GM21786 (cell line): ENCODE measurements around the gene PLAC1.

Experiments used
- ATAC-seq: cut with Tn5 transposase; IDR thresholded peaks from one replicate; pipeline ENCODE4 v1.9.1; 2021; ENCODE audit not compliant: unreplicated experiment

The PLAC1 gene

DNA sequence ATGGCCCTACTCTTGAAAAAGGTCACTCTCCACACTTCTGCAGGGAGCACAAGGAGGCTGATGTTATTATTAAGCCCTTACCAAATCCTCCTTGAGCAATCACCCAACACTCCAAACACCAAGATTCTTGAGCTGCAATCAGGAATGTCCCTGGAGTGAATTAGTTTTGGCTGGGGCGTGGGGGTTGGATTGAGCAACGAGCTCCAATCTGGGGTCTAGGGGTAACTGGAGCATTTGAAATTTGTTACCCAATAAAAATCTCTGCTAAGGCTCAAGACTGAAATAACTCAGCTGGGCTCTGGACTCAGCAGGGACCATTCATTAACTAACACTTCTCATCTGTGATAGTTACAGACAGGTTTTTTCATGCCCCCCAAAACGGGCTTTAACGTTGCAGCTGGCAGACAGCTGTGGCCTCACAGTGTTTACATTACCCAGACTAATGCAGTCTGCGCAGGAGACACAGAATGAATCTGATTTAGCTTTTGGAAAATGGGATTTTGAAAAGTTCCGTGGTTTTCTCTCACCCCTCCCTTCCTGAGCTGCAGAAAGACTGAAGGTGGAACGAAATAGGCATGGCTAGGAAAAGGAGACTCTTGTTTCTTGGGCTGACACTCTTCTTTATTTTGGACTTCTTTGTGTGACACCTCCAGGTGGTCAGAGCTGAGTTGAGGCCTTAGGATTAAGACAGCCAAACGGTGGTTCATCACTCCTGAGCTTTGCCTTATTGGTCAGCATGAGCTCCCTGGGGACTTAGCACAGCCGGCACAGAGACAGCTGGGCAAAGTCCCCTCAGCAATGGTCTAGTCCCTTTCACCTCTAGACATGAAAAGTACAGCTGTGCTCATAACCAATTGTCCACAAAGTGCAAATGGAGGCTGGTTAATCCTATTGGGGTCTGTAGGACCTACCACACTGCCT, 26.6 kb downstream of the PLAC1 start:
- ATAC-seq, result peak; percentile 70

DNA sequence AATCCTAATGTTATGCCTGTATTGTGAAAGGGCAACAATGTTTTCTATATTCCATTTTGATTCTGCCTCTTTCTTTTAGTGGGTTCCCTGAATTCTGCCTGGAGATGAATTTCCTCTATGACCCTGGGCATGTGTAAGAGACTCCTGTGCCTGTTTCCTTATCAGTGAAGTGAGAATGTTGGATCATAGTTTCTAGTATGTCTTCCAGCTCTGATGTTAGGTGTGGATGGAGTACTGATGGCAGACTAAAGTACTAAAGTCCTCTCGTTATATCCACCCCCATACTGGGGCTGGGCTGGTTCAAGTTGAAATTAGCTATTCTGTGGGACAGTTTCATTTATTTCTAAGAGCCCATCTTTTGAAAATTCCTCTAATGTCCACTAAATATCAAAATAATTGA, 29.6 kb downstream of the PLAC1 start:
- no peak for ATAC-seq

DNA sequence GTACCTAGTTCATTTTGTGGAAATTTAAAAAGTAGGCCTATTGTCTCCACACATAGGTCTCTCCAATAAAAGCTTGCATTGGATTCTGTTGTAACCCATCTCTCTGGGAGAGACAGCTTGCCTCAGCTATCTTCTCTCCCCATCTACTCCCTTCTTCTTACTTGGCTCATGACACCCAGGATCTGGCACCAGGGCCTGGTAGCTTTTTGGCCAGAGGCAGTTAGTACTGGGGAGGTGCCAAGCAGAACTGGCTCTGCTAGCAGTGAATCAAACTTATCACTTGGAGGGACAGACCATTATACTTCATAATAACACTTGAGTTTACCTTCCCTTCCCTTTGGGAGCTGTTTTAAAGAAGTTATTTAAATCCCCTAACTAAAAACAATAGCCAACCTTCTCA, 31.8 kb downstream of the PLAC1 start:
- no peak for ATAC-seq

DNA sequence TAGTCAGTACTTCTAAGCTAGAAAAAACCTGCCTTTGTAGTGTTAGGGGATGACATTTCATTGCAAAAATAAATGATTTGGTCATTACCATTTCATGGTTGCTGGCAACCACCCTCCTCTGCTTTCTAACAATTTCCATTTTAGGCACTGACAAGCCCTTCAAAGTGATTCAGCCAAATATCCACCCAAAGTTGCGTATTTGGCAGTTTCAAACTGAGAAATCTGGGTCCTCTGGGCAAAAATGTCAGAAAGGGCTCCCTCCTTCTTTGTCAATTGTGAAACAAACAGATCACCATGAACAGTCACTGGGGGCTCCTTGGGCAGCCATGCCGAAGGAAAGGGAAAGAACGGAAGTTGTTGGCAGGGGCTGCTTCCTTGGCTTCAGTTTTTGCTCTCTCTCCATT, 33.0 kb downstream of the PLAC1 start:
- ATAC-seq, result no peak

DNA sequence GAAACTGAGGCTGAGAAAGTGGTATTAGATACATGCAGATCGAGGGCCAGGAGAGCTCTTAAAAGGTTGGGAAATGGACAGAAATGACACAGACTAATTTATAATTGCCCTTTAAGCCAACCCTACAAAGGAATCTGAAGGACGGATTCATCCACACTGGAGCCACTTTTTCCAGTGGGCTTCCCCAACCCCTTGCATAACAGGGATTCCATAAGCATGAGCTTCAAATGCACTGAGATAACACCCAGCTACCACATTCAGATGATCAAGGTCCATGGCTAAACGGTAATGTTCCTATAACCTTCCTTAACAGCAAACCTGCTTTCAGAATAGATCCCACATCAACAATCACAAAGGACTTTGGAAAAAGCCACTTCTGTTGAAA, 34.2 kb downstream of the PLAC1 start:
- ATAC-seq, result no peak

GRCh38 chrX:134623293-134624045, 34.8 kb downstream of the PLAC1 start:
- no peak for ATAC-seq

DNA sequence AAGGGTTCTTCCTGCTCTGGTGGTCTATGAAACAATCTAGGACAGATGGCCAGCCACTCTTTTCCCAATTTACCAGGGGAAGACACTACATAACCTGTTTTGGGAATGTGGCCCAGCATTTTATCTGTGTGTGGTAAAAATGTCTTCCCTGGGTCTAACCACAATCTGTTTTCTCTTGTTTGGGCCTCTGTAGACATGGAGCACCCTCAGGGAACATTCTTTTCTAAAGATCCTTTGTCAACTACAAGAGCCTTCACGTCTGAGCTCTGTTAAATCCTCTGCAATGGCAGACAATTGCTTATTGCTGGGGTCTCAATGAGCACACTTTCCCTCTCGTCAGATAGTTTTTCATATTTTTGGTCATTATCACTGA, 35.5 kb downstream of the PLAC1 start:
- ATAC-seq, result no peak

GRCh38 chrX:134622056-134622812, 36.0 kb downstream of the PLAC1 start:
- peak; percentile 88 for ATAC-seq

- ATAC-seq, result no peak
Observed at GRCh38 chrX:134619838-134620237, 38.4 kb downstream of the PLAC1 start.

- ATAC-seq, result no peak
Observed at GRCh38 chrX:134613396-134613795, 44.9 kb downstream of the PLAC1 start.

- no peak for ATAC-seq
Observed at GRCh38 chrX:134608153-134608552, 50.1 kb downstream of the PLAC1 start.

DNA sequence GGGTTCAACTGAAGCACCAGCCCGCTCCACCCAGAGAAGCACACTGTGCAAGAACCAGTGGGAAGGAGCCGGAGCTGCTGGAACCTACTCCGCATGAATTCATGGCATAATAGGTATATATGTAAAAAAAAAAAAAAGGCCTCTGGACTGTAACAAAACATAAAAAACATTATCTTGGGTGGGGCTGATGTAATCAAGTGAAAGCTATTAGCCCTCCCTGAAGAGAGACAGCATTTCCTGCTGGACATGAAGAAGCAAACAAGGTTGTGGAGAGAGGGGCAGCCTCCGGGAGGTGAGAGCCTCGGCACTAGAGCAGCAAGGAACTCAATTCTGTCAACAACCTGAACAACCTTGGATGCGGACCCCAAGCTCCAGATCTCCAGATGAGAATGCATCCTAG, 50.7 kb downstream of the PLAC1 start:
- no peak for ATAC-seq

- ATAC-seq, result no peak
Observed at GRCh38 chrX:134604701-134605311, 53.5 kb downstream of the PLAC1 start.

DNA sequence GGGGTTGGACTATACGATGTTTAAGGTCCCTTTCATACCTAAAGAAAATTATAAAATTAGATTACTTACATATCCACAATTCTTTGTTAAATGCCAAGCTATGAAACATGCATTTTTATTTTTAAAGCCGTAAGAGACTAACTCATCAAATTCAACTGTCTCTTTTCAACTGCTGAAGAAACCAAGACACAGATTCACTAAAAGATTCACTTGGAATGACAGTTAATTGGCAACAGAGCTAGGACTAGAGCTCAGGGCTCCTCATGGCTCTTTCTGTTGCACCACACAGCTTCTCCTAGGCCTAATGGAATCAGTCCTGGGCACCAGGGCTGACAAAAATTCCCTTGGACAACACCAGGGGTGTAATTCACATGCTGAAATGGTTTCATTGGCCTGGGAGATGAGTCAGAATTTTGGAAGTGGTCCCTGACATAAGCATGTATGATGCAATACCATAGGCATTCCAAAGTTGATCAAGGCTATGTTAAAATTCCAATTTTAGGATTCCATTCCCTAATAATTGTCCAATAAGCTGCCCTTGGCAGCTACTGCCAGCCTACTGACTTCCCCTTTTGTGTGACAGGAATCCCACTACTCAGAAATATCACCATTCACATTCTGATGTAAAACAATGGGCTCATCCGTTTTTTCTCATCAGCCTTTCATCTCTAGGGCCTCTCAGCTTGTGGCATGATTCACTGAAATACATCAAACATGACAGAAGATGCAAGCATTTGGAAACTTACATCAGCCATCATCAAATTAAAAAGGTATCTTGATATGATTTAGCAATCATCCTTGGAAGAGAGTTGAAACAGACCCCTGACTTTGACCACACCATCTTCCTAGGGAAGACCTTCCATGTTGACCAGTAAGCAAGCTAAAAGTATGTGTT, 54.2 kb downstream of the PLAC1 start:
- no peak for ATAC-seq

DNA sequence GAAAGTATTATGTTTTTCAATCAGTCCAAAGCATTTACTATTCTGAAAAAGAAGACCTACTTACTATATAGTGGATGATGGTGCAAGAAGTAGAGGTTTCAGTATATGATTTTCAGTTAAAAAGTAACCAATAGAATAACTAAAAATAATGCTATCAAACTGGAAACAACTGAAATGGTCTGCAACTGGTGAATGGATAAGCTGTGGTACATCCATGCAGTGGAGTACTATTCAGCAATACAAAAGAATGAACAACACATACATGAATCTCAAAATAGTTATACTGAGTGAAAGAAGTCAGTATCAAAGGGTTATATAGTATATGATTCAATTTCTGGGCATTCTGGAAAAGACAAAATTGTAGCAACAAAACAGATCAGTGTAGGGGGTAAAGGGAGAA, 55.9 kb downstream of the PLAC1 start:
- ATAC-seq, result no peak

- ATAC-seq, result no peak
Observed at GRCh38 chrX:134601240-134601765, 57.0 kb downstream of the PLAC1 start.

- ATAC-seq, result no peak
Observed at GRCh38 chrX:134600714-134601113, 57.6 kb downstream of the PLAC1 start.

DNA sequence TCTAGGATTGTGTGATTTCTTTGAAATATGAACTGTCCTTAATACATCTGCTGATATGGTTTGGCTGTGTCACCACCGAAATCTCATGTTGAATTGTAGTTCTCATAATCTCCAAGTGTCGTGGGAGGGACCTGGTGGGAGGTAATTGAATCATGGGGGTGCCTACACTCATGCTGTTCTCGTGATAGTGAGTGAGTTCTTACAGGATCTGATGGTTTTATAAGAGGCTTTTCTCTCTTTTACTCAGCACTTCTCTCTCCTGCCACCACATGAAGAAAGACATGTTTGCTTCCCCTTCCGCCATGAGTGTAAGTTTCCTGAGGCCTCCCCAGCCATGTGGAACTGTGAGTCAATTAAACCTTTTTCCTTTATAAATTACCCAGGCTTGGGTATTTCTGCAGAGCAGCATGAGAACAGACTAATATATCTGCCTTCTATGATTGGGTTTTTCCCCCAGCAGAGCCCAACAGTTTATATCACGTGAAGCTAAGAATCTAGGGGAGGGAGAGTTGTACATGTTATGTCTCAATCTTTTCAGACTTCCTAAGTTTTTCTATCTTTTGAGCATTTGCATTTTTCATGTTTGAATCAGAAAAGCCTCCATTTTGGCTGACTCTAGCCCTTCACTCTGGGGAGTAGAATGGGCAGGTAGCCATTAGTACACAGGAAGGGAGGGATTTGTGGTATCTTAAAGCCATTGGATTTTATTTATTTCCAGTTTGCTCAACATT, 58.9 kb downstream of the PLAC1 start:
- no peak for ATAC-seq

DNA sequence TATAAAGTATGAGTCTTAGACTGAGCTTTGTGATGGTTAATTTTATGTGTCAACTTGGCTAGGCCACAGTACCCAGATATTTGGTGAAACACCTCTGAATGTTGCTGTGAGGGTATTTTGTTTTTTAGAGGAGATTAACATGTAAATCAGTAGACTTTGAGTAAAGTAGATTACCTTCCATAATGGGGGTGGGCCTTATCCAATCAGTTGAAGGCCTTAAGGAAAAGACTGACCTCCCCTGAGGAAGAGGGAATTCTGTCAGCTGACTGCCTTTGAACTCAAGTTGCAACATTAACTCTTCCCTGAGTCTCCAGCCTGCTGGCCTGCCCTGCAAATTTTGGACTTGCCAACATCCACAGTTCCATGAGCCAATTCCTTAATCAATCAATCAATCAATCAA, 66.0 kb downstream of the PLAC1 start:
- no peak for ATAC-seq
